Measurements from ENCODE around the gene RPL3. TPM values are rescaled to one million over a fixed set of nuclear protein-coding genes. Genes with fewer than 3 reads are reported as not detected.

The RPL3 gene
- polyA plus RNA-seq (2013, experiment 1 of 2): 1,826 TPM
- 1,787 TPM for polyA plus RNA-seq (2013, experiment 2 of 2)

DNA sequence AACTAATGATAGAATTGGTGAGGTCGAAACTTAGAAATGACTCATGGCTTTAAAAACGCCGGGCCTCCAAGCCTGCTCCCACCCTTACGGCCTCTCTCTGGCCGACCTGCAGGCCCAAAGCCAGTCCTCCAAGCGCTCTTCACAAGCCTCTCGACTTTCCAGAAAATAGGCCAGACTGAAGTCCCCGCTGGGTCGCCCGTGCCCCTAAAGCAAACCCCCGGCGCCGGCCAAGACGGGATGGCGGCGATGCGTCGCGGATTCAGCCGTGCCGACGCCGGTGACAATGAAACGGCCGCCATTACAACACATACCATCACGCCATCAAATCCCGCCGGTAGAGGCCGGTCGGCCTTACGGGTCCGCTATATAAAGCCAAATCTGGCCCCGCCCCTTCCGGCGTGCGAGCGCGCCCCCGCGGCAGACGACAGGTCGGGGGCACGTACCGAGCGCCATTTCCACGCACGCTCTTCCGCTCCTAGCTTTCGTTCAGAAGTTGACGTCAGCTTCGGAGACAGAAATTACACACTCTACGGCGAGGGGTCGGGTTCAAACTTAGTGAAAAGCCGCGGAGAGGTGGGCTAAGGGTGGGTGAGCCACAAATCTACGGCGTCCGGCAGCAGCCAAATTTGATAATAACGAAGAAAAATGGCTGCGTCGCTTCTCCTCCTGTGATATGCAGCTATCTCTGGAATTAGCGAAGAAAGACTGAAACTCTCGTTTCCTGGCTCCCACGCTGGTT is at the start of gene RPL3:
Gene RPL3 (minus strand): TSS at position 340 of the 739 bp plus-strand sequence. CDS start 26 bp downstream, at position 314.
- Histone ChIP-seq H3K4me2 (ENCODE audit: low read length, poor library complexity, severe bottlenecking) (peak within 1 kb of the TSS; percentile 94), H2BK120ac (ENCODE audit: low read depth, low read length) (peak within 1 kb of the TSS; percentile 61), H2AK5ac (ENCODE audit: low read length, severe bottlenecking) (peak within 1 kb of the TSS; percentile 72), H2BK12ac (ENCODE audit: low read length in 2 of 2) (peak within 1 kb of the TSS in 1 of 2 experiments; percentile 60), H3K18ac (ENCODE audit: low read depth in 1 of 2, low read length in 2 of 2) (peak within 1 kb of the TSS; percentile 83 to 98), H3K9ac (ENCODE audit: low read length) (peak within 1 kb of the TSS; percentile 100), H3K27me3 (ENCODE audit: control insufficient read depth in 1 of 2, insufficient read depth in 1 of 2, low read length in 2 of 2) (no peaks in the 10 kb centered on the region), H4K91ac (ENCODE audit: low read length) (peak within 1 kb of the TSS; percentile 92), H3K14ac (ENCODE audit: low read length in 2 of 2) (peak within 1 kb of the TSS; percentile 8 to 93), H3K9me3 (ENCODE audit: control insufficient read depth, low read length) (no peaks in the 10 kb centered on the region), H3K79me1 (replicated peaks; ENCODE audit: low read length, poor library complexity, severe bottlenecking) (no peaks in the 10 kb centered on the region), H3K4me1 (ENCODE audit: control insufficient read depth, insufficient read depth, low read depth, low read length) (peaks cover 17% of the 10 kb centered on the region), H3K4ac (ENCODE audit: low read depth in 1 of 2, low read length in 2 of 2) (peak within 1 kb of the TSS; percentile 81 to 98), H2BK15ac (ENCODE audit: low read depth, poor library complexity, severe bottlenecking) (peak within 1 kb of the TSS; percentile 82), H3K23ac (ENCODE audit: low read length in 2 of 2) (no peak within 1 kb of the TSS), H3K27ac (ENCODE audit: low read length, poor library complexity, severe bottlenecking) (peak within 1 kb of the TSS; percentile 97), H3K4me3 (ENCODE audit: insufficient read depth in 1 of 2, low read depth in 1 of 2, low read length in 2 of 2) (peak within 1 kb of the TSS; percentile 84 to 99), H2AFZ (ENCODE audit: low read depth, low read length) (peak within 1 kb of the TSS; percentile 21), H3K36me3 (ENCODE audit: control insufficient read depth in 1 of 2, insufficient read depth in 2 of 2, low read depth in 1 of 2, low read length in 2 of 2) (peaks cover 30 to 43% of the 10 kb centered on the region in 2 experiments), H2BK5ac (ENCODE audit: low read depth, low read length, poor library complexity, severe bottlenecking) (peak within 1 kb of the TSS; percentile 68), H4K8ac (ENCODE audit: low read length) (peak within 1 kb of the TSS; percentile 97)
- under 1% methylated on average over 62 of the region's 65 CpGs for WGBS
- peak; percentile 98 for DNase-seq

GRCh38 chr22:39369186-39369585 is 49.8 kb upstream of the RPL3 start:
- DNase-seq: no peak
- Histone ChIP-seq H2AFZ (ENCODE audit: low read depth, low read length) (no peak overlapping the region), H3K4me2 (ENCODE audit: low read length, poor library complexity, severe bottlenecking) (no peak overlapping the region), H3K27me3 (ENCODE audit: control insufficient read depth in 1 of 2, insufficient read depth in 1 of 2, low read length in 2 of 2) (no peaks in the 10 kb centered on the region), H3K27ac (ENCODE audit: low read length, poor library complexity, severe bottlenecking) (no peak overlapping the region), H3K4me1 (ENCODE audit: control insufficient read depth, insufficient read depth, low read depth, low read length) (peaks cover 14% of the 10 kb centered on the region), H2AK5ac (ENCODE audit: low read length, severe bottlenecking) (no peak overlapping the region), H3K36me3 (ENCODE audit: control insufficient read depth in 1 of 2, insufficient read depth in 2 of 2, low read depth in 1 of 2, low read length in 2 of 2) (peaks cover 0 to 12% of the 10 kb centered on the region in 2 experiments), H3K4ac (ENCODE audit: low read depth in 1 of 2, low read length in 2 of 2) (no peak overlapping the region), H3K14ac (ENCODE audit: low read length in 2 of 2) (no peak overlapping the region), H3K9me3 (ENCODE audit: control insufficient read depth, low read length) (no peaks in the 10 kb centered on the region), H2BK5ac (ENCODE audit: low read depth, low read length, poor library complexity, severe bottlenecking) (no peak overlapping the region), H3K18ac (ENCODE audit: low read depth in 1 of 2, low read length in 2 of 2) (no peak overlapping the region), H3K4me3 (ENCODE audit: insufficient read depth in 1 of 2, low read depth in 1 of 2, low read length in 2 of 2) (no peak overlapping the region), H3K23ac (ENCODE audit: low read length in 2 of 2) (no peak overlapping the region), H3K79me1 (replicated peaks; ENCODE audit: low read length, poor library complexity, severe bottlenecking) (peaks cover 18% of the 10 kb centered on the region), H2BK12ac (ENCODE audit: low read length in 2 of 2) (no peak overlapping the region), H2BK120ac (ENCODE audit: low read depth, low read length) (no peak overlapping the region), H3K9ac (ENCODE audit: low read length) (no peak overlapping the region), H4K8ac (ENCODE audit: low read length) (no peak overlapping the region), H2BK15ac (ENCODE audit: low read depth, poor library complexity, severe bottlenecking) (no peak overlapping the region), H4K91ac (ENCODE audit: low read length) (no peak overlapping the region)
- WGBS: 87% methylated on average over 6 of the region's 6 CpGs

DNA sequence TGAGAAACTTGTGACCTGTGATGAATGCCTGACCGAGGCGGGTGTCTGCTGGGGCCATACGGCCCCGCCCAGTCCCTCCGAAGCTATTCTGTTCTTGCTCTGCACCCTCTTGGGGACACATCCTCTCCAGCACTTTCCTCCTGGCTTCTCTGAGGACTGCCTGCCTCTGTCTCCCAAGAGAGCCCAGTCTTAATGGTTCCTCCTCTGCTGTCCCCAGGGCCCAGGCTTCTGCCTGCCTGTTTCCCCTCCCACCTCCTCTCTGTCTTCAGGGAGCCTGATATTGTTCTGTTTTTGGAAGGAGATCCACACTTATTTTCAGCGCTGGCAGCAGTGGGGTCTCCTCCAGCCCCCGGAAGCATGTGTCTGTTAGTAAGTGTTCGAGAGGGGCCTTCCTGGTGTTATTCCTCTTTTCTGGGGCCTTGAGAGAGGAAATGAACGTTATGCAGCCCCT is 49.1 kb upstream of the RPL3 start:
- Histone ChIP-seq H3K4me1 (ENCODE audit: control insufficient read depth, insufficient read depth, low read depth, low read length) (peaks cover 21% of the 10 kb centered on the region), H3K36me3 (ENCODE audit: control insufficient read depth in 1 of 2, insufficient read depth in 2 of 2, low read depth in 1 of 2, low read length in 2 of 2) (peaks cover 0 to 10% of the 10 kb centered on the region in 2 experiments), H3K4me3 (ENCODE audit: insufficient read depth in 1 of 2, low read depth in 1 of 2, low read length in 2 of 2) (no peak overlapping the region), H3K9me3 (ENCODE audit: control insufficient read depth, low read length) (no peaks in the 10 kb centered on the region), H3K79me1 (replicated peaks; ENCODE audit: low read length, poor library complexity, severe bottlenecking) (peaks cover 17% of the 10 kb centered on the region), H2BK12ac (ENCODE audit: low read length in 2 of 2) (no peak overlapping the region), H3K4ac (ENCODE audit: low read depth in 1 of 2, low read length in 2 of 2) (no peak overlapping the region), H2BK5ac (ENCODE audit: low read depth, low read length, poor library complexity, severe bottlenecking) (no peak overlapping the region), H2AFZ (ENCODE audit: low read depth, low read length) (no peak overlapping the region), H4K8ac (ENCODE audit: low read length) (no peak overlapping the region), H3K4me2 (ENCODE audit: low read length, poor library complexity, severe bottlenecking) (no peak overlapping the region), H3K27ac (ENCODE audit: low read length, poor library complexity, severe bottlenecking) (no peak overlapping the region), H3K23ac (ENCODE audit: low read length in 2 of 2) (no peak overlapping the region), H3K9ac (ENCODE audit: low read length) (no peak overlapping the region), H3K18ac (ENCODE audit: low read depth in 1 of 2, low read length in 2 of 2) (no peak overlapping the region), H2BK120ac (ENCODE audit: low read depth, low read length) (no peak overlapping the region), H2BK15ac (ENCODE audit: low read depth, poor library complexity, severe bottlenecking) (no peak overlapping the region), H2AK5ac (ENCODE audit: low read length, severe bottlenecking) (no peak overlapping the region), H3K14ac (ENCODE audit: low read length in 2 of 2) (no peak overlapping the region), H4K91ac (ENCODE audit: low read length) (no peak overlapping the region), H3K27me3 (ENCODE audit: control insufficient read depth in 1 of 2, insufficient read depth in 1 of 2, low read length in 2 of 2) (no peaks in the 10 kb centered on the region)
- 83% methylated on average over 9 of the region's 9 CpGs for WGBS
- no peak for DNase-seq

DNA sequence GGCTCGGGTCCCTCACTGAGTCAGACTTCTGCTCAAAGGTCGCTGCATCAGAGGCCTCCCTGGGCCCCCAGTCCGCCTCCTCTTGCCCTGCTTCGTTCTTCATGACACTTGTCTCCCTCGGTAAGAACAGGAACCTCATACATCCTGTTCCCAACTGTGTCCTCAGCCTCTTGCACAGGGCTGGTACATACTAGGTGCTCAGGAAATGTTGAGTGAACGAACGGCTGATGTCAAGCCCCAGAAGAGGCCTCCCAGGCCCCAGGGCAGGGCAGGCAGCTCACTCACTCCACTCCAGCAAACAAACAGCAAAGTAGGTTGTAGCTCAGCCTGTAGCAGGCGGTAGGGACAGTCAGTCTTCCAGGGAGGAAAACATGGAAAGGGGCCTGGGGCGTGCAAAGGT is 47.6 kb upstream of the RPL3 start:
- H4K91ac ChIP-seq (ENCODE audit: low read length): no peak overlapping the region
- no peak overlapping the region for H3K14ac ChIP-seq (ENCODE audit: low read length in 2 of 2)
- no peaks in the 10 kb centered on the region for H3K27me3 ChIP-seq (ENCODE audit: control insufficient read depth in 1 of 2, insufficient read depth in 1 of 2, low read length in 2 of 2)
- no peak overlapping the region for H2AK5ac ChIP-seq (ENCODE audit: low read length, severe bottlenecking)
- H4K8ac ChIP-seq (ENCODE audit: low read length): no peak overlapping the region
- 75% methylated on average over 9 of the region's 9 CpGs for WGBS
- H3K4me2 ChIP-seq (ENCODE audit: low read length, poor library complexity, severe bottlenecking): no peak overlapping the region
- peaks cover 0 to 10% of the 10 kb centered on the region in 2 experiments for H3K36me3 ChIP-seq (ENCODE audit: control insufficient read depth in 1 of 2, insufficient read depth in 2 of 2, low read depth in 1 of 2, low read length in 2 of 2)
- peaks cover 21% of the 10 kb centered on the region for H3K79me1 ChIP-seq (replicated peaks; ENCODE audit: low read length, poor library complexity, severe bottlenecking)
- H3K23ac ChIP-seq (ENCODE audit: low read length in 2 of 2): no peak overlapping the region
- H3K4me1 ChIP-seq (ENCODE audit: control insufficient read depth, insufficient read depth, low read depth, low read length): peaks cover 35% of the 10 kb centered on the region
- no peak overlapping the region for H2BK120ac ChIP-seq (ENCODE audit: low read depth, low read length)
- H2BK5ac ChIP-seq (ENCODE audit: low read depth, low read length, poor library complexity, severe bottlenecking): no peak overlapping the region
- no peak overlapping the region for H3K9ac ChIP-seq (ENCODE audit: low read length)
- no peak overlapping the region for H2BK15ac ChIP-seq (ENCODE audit: low read depth, poor library complexity, severe bottlenecking)
- no peak overlapping the region for H3K18ac ChIP-seq (ENCODE audit: low read depth in 1 of 2, low read length in 2 of 2)
- H3K9me3 ChIP-seq (ENCODE audit: control insufficient read depth, low read length): no peaks in the 10 kb centered on the region
- no peak overlapping the region for H2BK12ac ChIP-seq (ENCODE audit: low read length in 2 of 2)
- H3K4ac ChIP-seq (ENCODE audit: low read depth in 1 of 2, low read length in 2 of 2): no peak overlapping the region
- no peak overlapping the region for H3K4me3 ChIP-seq (ENCODE audit: insufficient read depth in 1 of 2, low read depth in 1 of 2, low read length in 2 of 2)
- DNase-seq: no peak
- H3K27ac ChIP-seq (ENCODE audit: low read length, poor library complexity, severe bottlenecking): no peak overlapping the region
- no peak overlapping the region for H2AFZ ChIP-seq (ENCODE audit: low read depth, low read length)
